H1 (cell line): ENCODE results near the gene ADM. TPM values are rescaled to one million over a fixed set of nuclear protein-coding genes. Genes with fewer than 3 reads are reported as not detected.

Experiments used
- CTCF ChIA-PET: fragments of 300-600 bp; sonication (Branson Sonifier 250); formaldehyde crosslinking; loops from one replicate; lab custom pipeline; 2021; ENCODE audit not compliant: partially characterized antibody; lab: Charles Lee
- POLR2A ChIA-PET: fragments of 300-600 bp; sonication (Branson Sonifier 250); formaldehyde crosslinking; loops from one replicate; lab custom pipeline; 2021; ENCODE audit warnings: inconsistent platforms; ENCODE audit not compliant: partially characterized antibody; lab: Charles Lee
- DNase-seq, 2 experiments: peaks; one replicate each; pipeline versions ENCODE4 v3.0.0 to v3.0.0-alpha.2; 2010 to 2022; ENCODE audit warnings: low spot score in 2 of 2, low read depth in 1 of 2, mixed read lengths in 1 of 2
- FAIRE-seq: peaks from 2 replicates; lab custom pipeline; 2011; peaks lifted over from hg19 to GRCh38; lab: Jason Lieb, UNC
- H2AFZ ChIP-seq: 2 replicates; pipeline ENCODE4 v1.8.1; 2012; ENCODE audit warnings: low read length, inconsistent platforms
- H2AK5ac ChIP-seq: 2 replicates; pipeline ENCODE4 v1.6.1; 2013; ENCODE audit warnings: low read depth, low read length
- H2BK120ac ChIP-seq: replicated peaks from 2 replicates; pipeline ENCODE3; 2013; ENCODE audit warnings: low read depth, low read length, inconsistent platforms
- H2BK12ac ChIP-seq: 2 replicates; pipeline ENCODE4 v1.6.1; 2013; ENCODE audit warnings: low read depth, low read length
- H2BK15ac ChIP-seq: 2 replicates; pipeline ENCODE4 v1.6.1; 2013; ENCODE audit warnings: low read length
- H2BK20ac ChIP-seq: 2 replicates; pipeline ENCODE4 v1.6.1; 2013; ENCODE audit warnings: low read length
- H2BK5ac ChIP-seq: 2 replicates; pipeline ENCODE4 v1.6.1; 2013; ENCODE audit warnings: low read depth, low read length
- H3K14ac ChIP-seq: 2 replicates; pipeline ENCODE4 v1.6.1; 2013; ENCODE audit warnings: inconsistent platforms; ENCODE audit not compliant: insufficient read length
- H3K18ac ChIP-seq: 2 replicates; pipeline ENCODE4 v1.6.1; 2013; ENCODE audit warnings: low read length; ENCODE audit errors: extremely low read depth
- H3K23ac ChIP-seq: 2 replicates; pipeline ENCODE4 v1.6.1; 2013; ENCODE audit warnings: inconsistent platforms; ENCODE audit not compliant: insufficient read length
- H3K23me2 ChIP-seq: 2 replicates; pipeline ENCODE4 v1.6.1; 2013; ENCODE audit warnings: low read depth, low read length
- H3K27ac ChIP-seq: 2 replicates; pipeline ENCODE4 v1.6.1; 2011; ENCODE audit warnings: low read depth, low read length, inconsistent platforms
- H3K27me3 ChIP-seq, 4 experiments: replicated peaks in 1 of 4; 1 replicate in 1 of 4; 2 replicates in 3 of 4; pipeline versions ENCODE4 v1.6.1 to v1.8.1; 2011 to 2013; ENCODE audit warnings: low read length in 3 of 4, mild to moderate bottlenecking in 3 of 4, inconsistent platforms in 2 of 4, mixed read lengths in 2 of 4, moderate library complexity in 1 of 4; ENCODE audit not compliant: control insufficient read depth in 3 of 4, insufficient read depth in 3 of 4; ENCODE audit errors: extremely low read depth in 1 of 4
- H3K36me3 ChIP-seq, 4 experiments: 2 replicates each; pipeline versions ENCODE4 v1.6.1 to v1.8.1; 2011 to 2013; ENCODE audit warnings: mild to moderate bottlenecking in 4 of 4, low read length in 3 of 4, moderate library complexity in 2 of 4, control low read depth in 1 of 4, inconsistent platforms in 1 of 4; ENCODE audit not compliant: insufficient read depth in 4 of 4, control insufficient read depth in 2 of 4
- H3K4ac ChIP-seq: replicated peaks from 2 replicates; pipeline ENCODE3; 2013; ENCODE audit warnings: low read length, low read depth, mixed read lengths, inconsistent platforms; ENCODE audit not compliant: insufficient read length
- H3K4me1 ChIP-seq, 4 experiments: replicated peaks in 1 of 4; 1 replicate in 1 of 4; 2 replicates in 3 of 4; pipeline versions ENCODE4 v1.6.1 to v1.8.1; 2011 to 2013; ENCODE audit warnings: low read length in 3 of 4, inconsistent platforms in 2 of 4, mixed read lengths in 1 of 4; ENCODE audit not compliant: insufficient read depth in 4 of 4, control insufficient read depth in 3 of 4
- H3K4me2 ChIP-seq, 2 experiments: 2 replicates each; pipeline versions ENCODE4 v1.6.1 to v1.8.1; 2011 to 2013; ENCODE audit warnings: low read depth in 2 of 2, low read length in 2 of 2, control low read depth in 1 of 2, inconsistent platforms in 1 of 2, mild to moderate bottlenecking in 1 of 2; ENCODE audit not compliant: insufficient read depth in 1 of 2
- H3K4me3 ChIP-seq, 4 experiments: fragments of 200-600, 300-600 bp in 1 of 4; sonication (generic), shearing (Covaris generic), sonication (Bioruptor Twin) in 1 of 4; 2 replicates each; pipeline versions ENCODE4 v1.5.1 to v1.8.1; 2011 to 2016; ENCODE audit warnings: low read length in 4 of 4, low read depth in 3 of 4, control low read depth in 2 of 4, inconsistent platforms in 2 of 4, mild to moderate bottlenecking in 2 of 4, mixed read lengths in 1 of 4, moderate library complexity in 1 of 4; ENCODE audit not compliant: insufficient read depth in 2 of 4; ENCODE audit errors: extremely low read depth in 1 of 4
- H3K56ac ChIP-seq: replicated peaks from 2 replicates; pipeline ENCODE3; 2013; ENCODE audit warnings: low read depth, mild to moderate bottlenecking, mixed read lengths, low read length, inconsistent platforms; ENCODE audit not compliant: insufficient read length
- H3K79me1 ChIP-seq: 2 replicates; pipeline ENCODE4 v1.6.1; 2013; ENCODE audit warnings: low read depth, low read length, control low read depth
- H3K79me2 ChIP-seq, 2 experiments: 2 replicates each; pipeline versions ENCODE4 v1.6.1 to v1.8.1; 2012 to 2013; ENCODE audit warnings: low read length in 2 of 2, mild to moderate bottlenecking in 2 of 2, inconsistent platforms in 1 of 2; ENCODE audit not compliant: insufficient read depth in 2 of 2, control insufficient read depth in 1 of 2
- H3K9ac ChIP-seq, 4 experiments: replicated peaks in 1 of 4; 1 replicate in 1 of 4; 2 replicates in 3 of 4; pipeline versions ENCODE4 v1.6.1 to v1.8.1; 2011 to 2013; ENCODE audit warnings: low read depth in 3 of 4, low read length in 3 of 4, control low read depth in 2 of 4, mild to moderate bottlenecking in 2 of 4, moderate library complexity in 2 of 4, inconsistent platforms in 1 of 4; ENCODE audit errors: extremely low read depth in 1 of 4
- H3K9me3 ChIP-seq, 2 experiments: 2 replicates each; pipeline versions ENCODE4 v1.6.1 to v1.8.1; 2012 to 2013; ENCODE audit warnings: mild to moderate bottlenecking in 2 of 2, moderate library complexity in 2 of 2, control low read depth in 1 of 2, inconsistent platforms in 1 of 2, low read depth in 1 of 2, low read length in 1 of 2, mixed read lengths in 1 of 2; ENCODE audit not compliant: insufficient read depth in 2 of 2
- H4K20me1 ChIP-seq, 2 experiments: replicated peaks in 1 of 2; 2 replicates each; pipeline versions ENCODE3 to v1.8.1; 2011 to 2013; ENCODE audit warnings: inconsistent platforms in 2 of 2, low read length in 2 of 2, mild to moderate bottlenecking in 1 of 2; ENCODE audit not compliant: insufficient read depth in 2 of 2, control insufficient read depth in 1 of 2
- H4K5ac ChIP-seq: 2 replicates; pipeline ENCODE4 v1.6.1; 2013; ENCODE audit warnings: low read length, low read depth, mixed read lengths, inconsistent platforms; ENCODE audit not compliant: insufficient read length
- H4K8ac ChIP-seq: 2 replicates; pipeline ENCODE4 v1.8.0; 2013; ENCODE audit warnings: mild to moderate bottlenecking, moderate library complexity, low read length, inconsistent platforms; ENCODE audit not compliant: insufficient read depth; ENCODE audit errors: extremely low read depth
- H4K91ac ChIP-seq: replicated peaks from 2 replicates; pipeline ENCODE3; 2013; ENCODE audit warnings: low read length, mixed read lengths, inconsistent platforms; ENCODE audit not compliant: insufficient read length
- CEBPB ChIP-seq: IDR thresholded peaks from 2 replicates; pipeline ENCODE4 v1.6.1; 2012; ENCODE audit warnings: low read depth, low read length
- GABPA ChIP-seq: IDR thresholded peaks from 2 replicates; pipeline ENCODE4 v1.6.1; 2011; ENCODE audit warnings: mild to moderate bottlenecking, low read length, moderate library complexity, borderline replicate concordance; ENCODE audit not compliant: insufficient read depth
- SIRT6 ChIP-seq: IDR thresholded peaks from one replicate; pipeline ENCODE4 v1.7.1; 2012; ENCODE audit warnings: low read length, inconsistent platforms
- TAF1 ChIP-seq: IDR thresholded peaks from 2 replicates; pipeline ENCODE4 v1.6.1; 2011; ENCODE audit warnings: mild to moderate bottlenecking, low read depth, low read length
- WGBS, 2 experiments: shearing (Covaris generic) in 1 of 2; methylation state at CpG; one replicate each; pipeline versions ENCODE4 v1.1.6 to v1.1.7; 2013 to 2015; ENCODE audit warnings: low lambda C conversion rate in 2 of 2, mixed read lengths in 2 of 2, inconsistent platforms in 1 of 2, low coverage in 1 of 2, missing lambda C conversion rate in 1 of 2; ENCODE audit not compliant: insufficient replicate concordance in 2 of 2, insufficient coverage in 1 of 2, insufficient read length in 1 of 2; ENCODE audit errors: extremely low coverage in 1 of 2, missing lambda C conversion rate in 1 of 2; 5-methylcytosine and 5-hydroxymethylcytosine counted together
- polyA plus RNA-seq, 7 experiments: library from polyadenylated mRNA; depleted of rRNA in 3 of 7; stranded (reverse) in 5 of 7; unstranded in 2 of 7; fragments of >200 nt in 5 of 7; fragments of 200-250 nt in 2 of 7; gene quantifications; 1 replicate in 5 of 7; 2 replicates in 1 of 7; 4 replicates in 1 of 7; pipeline versions ENCODE4 v1.2.1 to v1.2.3, GENCODE V29; 2011 to 2013; ENCODE audit warnings: missing spikeins in 2 of 7, mixed read lengths in 2 of 7
- total RNA-seq: library from RNA; stranded (reverse); fragmentation: NEBNext Ultra II Directional; extraction: Animal tissue kit (Norgen Biotek cat#: 25700); gene quantifications from 2 replicates; pipeline ENCODE4 v1.2.1, GENCODE V29; 2021

Gene ADM
- total and polyA plus RNA-seq, 2 of the 8 experiments (the other 6 are each of a cell fraction or from before 2014, with no cell fraction given): 94.1 to 95.6 TPM

- H2AK5ac ChIP-seq: 0 out of 2 replicates have a peak overlapping the region, but pooled peaks have one; percentile 7
- ChIA-PET POLR2A (interaction anchor here (0.6 to 5.5 kb wide), 2 partner anchors 43 to 638 kb away, joined by 3 to 129 read pairs; partner anchors contain the start of gene ADM), CTCF (interaction anchor here (1.3 kb wide), 2 partner anchors 25 to 45 kb away, joined by 3 to 4 read pairs; no protein-coding TSS in a partner anchor)
- 94% methylated on average over 4 of the region's 4 CpGs; no CpG with 5 or more reads in 1 of the 2 experiments for WGBS, 2 experiments
- peak overlapping the region; percentile 7; the same call in 1 of the 2 replicates for H3K18ac ChIP-seq
- H2BK5ac ChIP-seq: peak overlapping the region; percentile 15; the same call in 1 of the 2 replicates
- H3K56ac ChIP-seq: no peak overlapping the region
- H3K27ac ChIP-seq: no peak overlapping the region
- no peak for DNase-seq
- H3K4me1 ChIP-seq: peaks cover 5 to 18% (median 16%) of the 10 kb centered on the region in 4 experiments; a peak in 6 of 7 replicates
- FAIRE-seq: no peak
- peak overlapping the region; percentile 58 for H2BK120ac ChIP-seq
- H3K14ac ChIP-seq: no peak overlapping the region
- H3K23ac ChIP-seq: no peak overlapping the region
- peak overlapping the region; percentile 27; the same call in 1 of the 2 replicates for H2BK20ac ChIP-seq
- no peaks in the 10 kb centered on the region for H3K79me2 ChIP-seq
- H4K20me1 ChIP-seq: no peaks in the 10 kb centered on the region
- H4K8ac ChIP-seq: no peak overlapping the region
- no peak overlapping the region for H3K9ac ChIP-seq
- no peak for TF ChIP-seq CEBPB
- TF ChIP-seq SIRT6: no peak
- no peak for TF ChIP-seq TAF1
- no peak for TF ChIP-seq GABPA
- H2AFZ ChIP-seq: no peak overlapping the region
- no peaks in the 10 kb centered on the region for H3K36me3 ChIP-seq
- H3K23me2 ChIP-seq: no peaks in the 10 kb centered on the region
- H3K9me3 ChIP-seq: no peaks in the 10 kb centered on the region
- H2BK15ac ChIP-seq: no peak overlapping the region
- H3K4ac ChIP-seq: no peak overlapping the region
- H4K91ac ChIP-seq: peak overlapping the region; percentile 70
- H3K4me3 ChIP-seq: no peak overlapping the region
- H4K5ac ChIP-seq: no peak overlapping the region
- H2BK12ac ChIP-seq: no peak overlapping the region
- H3K27me3 ChIP-seq: no peaks in the 10 kb centered on the region
- H3K4me2 ChIP-seq: no peak overlapping the region
- H3K79me1 ChIP-seq: no peaks in the 10 kb centered on the region
These were observed 43.9 kb downstream of the ADM start for GRCh38 chr11:10348650-10349280.
